ENCODE measurements around the gene C1orf216. TPM values are rescaled to one million over a fixed set of nuclear protein-coding genes. Genes with fewer than 3 reads are reported as not detected.
A peak's percentile ranks its signal among the peaks of the same experiment; 100 is the strongest.

The C1orf216 gene
- total RNA-seq, 1 experiment from 2014 or later: 10.1 TPM

GRCh38 chr1:35717911-35718476 lies 690 bp downstream of the C1orf216 start:
- Mint-ChIP-seq H3K27ac (no peak overlapping the region), H3K4me3 (peak overlapping the region; percentile 81), H3K9me3 (no peaks in the 10 kb centered on the region), H3K27me3 (ENCODE audit: low read depth) (peaks cover 10% of the 10 kb centered on the region), H3K36me3 (peaks cover 3% of the 10 kb centered on the region; the same call in 1 of the 2 replicates), H3K4me1 (peaks cover 19% of the 10 kb centered on the region)
- DNase-seq (ENCODE audit: low spot score): peak; percentile 43
- POLR2A ChIA-PET: interaction anchor here (0.6 to 1.5 kb wide), 5 partner anchors 11 to 161 kb away, joined by 3 to 7 read pairs (median 4); partner anchors contain the start of genes CLSPN, KIAA0319L and NCDN
- TF ChIP-seq, protein P1, sequence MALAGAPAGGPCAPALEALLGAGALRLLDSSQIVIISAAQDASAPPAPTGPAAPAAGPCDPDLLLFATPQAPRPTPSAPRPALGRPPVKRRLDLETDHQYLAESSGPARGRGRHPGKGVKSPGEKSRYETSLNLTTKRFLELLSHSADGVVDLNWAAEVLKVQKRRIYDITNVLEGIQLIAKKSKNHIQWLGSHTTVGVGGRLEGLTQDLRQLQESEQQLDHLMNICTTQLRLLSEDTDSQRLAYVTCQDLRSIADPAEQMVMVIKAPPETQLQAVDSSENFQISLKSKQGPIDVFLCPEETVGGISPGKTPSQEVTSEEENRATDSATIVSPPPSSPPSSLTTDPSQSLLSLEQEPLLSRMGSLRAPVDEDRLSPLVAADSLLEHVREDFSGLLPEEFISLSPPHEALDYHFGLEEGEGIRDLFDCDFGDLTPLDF (CRISPR knock-in tag; IDR thresholded peaks at IDR 0.05): no peak
- TF ChIP-seq ZNF423 (CRISPR knock-in tag; IDR thresholded peaks at IDR 0.05): peak; percentile 26; the same call in 1 of the 2 replicates
- TF ChIP-seq, protein P2, sequence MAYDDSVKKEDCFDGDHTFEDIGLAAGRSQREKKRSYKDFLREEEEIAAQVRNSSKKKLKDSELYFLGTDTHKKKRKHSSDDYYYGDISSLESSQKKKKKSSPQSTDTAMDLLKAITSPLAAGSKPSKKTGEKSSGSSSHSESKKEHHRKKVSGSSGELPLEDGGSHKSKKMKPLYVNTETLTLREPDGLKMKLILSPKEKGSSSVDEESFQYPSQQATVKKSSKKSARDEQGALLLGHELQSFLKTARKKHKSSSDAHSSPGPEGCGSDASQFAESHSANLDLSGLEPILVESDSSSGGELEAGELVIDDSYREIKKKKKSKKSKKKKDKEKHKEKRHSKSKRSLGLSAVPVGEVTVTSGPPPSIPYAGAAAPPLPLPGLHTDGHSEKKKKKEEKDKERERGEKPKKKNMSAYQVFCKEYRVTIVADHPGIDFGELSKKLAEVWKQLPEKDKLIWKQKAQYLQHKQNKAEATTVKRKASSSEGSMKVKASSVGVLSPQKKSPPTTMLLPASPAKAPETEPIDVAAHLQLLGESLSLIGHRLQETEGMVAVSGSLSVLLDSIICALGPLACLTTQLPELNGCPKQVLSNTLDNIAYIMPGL (CRISPR knock-in tag; IDR thresholded peaks at IDR 0.05): no peak
- CTCF ChIA-PET: interaction anchor here (0.9 to 5.5 kb wide), 8 partner anchors 10 to 267 kb away, joined by 3 to 104 read pairs (median 5); partner anchors contain the start of gene TFAP2E
- peak; percentile 60 for ATAC-seq

- ATAC-seq: peak; percentile 69
- TF ChIP-seq ZNF232 (CRISPR knock-in tag; IDR thresholded peaks at IDR 0.05) (no peak), ZNF138 (CRISPR knock-in tag; conservative IDR thresholded peaks at IDR 0.05) (no peak), NFATC4 (CRISPR knock-in tag; IDR thresholded peaks at IDR 0.05) (no peak), ZNF281 (CRISPR knock-in tag; IDR thresholded peaks at IDR 0.05) (no peak), ZBTB43 (CRISPR knock-in tag; IDR thresholded peaks at IDR 0.05) (peak; percentile 74; the same call in 1 of the 2 replicates), ZSCAN18 (CRISPR knock-in tag; IDR thresholded peaks at IDR 0.05) (no peak), TEAD4 (CRISPR knock-in tag; IDR thresholded peaks at IDR 0.05) (no peak)
- TF ChIP-seq, protein P3, sequence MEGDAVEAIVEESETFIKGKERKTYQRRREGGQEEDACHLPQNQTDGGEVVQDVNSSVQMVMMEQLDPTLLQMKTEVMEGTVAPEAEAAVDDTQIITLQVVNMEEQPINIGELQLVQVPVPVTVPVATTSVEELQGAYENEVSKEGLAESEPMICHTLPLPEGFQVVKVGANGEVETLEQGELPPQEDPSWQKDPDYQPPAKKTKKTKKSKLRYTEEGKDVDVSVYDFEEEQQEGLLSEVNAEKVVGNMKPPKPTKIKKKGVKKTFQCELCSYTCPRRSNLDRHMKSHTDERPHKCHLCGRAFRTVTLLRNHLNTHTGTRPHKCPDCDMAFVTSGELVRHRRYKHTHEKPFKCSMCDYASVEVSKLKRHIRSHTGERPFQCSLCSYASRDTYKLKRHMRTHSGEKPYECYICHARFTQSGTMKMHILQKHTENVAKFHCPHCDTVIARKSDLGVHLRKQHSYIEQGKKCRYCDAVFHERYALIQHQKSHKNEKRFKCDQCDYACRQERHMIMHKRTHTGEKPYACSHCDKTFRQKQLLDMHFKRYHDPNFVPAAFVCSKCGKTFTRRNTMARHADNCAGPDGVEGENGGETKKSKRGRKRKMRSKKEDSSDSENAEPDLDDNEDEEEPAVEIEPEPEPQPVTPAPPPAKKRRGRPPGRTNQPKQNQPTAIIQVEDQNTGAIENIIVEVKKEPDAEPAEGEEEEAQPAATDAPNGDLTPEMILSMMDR (IDR thresholded peaks at IDR 0.05): peak; percentile 73
- Mint-ChIP-seq H3K27me3 (ENCODE audit: low read depth) (peaks cover 14% of the 10 kb centered on the region), H3K27ac (peak overlapping the region; percentile 70; the same call in 1 of the 2 replicates), H3K36me3 (peaks cover 3% of the 10 kb centered on the region; the same call in 1 of the 2 replicates), H3K4me1 (peaks cover 24% of the 10 kb centered on the region), H3K9me3 (no peaks in the 10 kb centered on the region), H3K4me3 (no peak overlapping the region)
- CTCF ChIA-PET: interaction anchor here (0.5 to 5.5 kb wide), 51 partner anchors 8 to 265 kb away, joined by 3 to 104 read pairs (median 5); partner anchors contain the start of genes AGO1, CLSPN, KIAA0319L and PSMB2
- DNase-seq (ENCODE audit: low spot score): peak; percentile 86
- POLR2A ChIA-PET: interaction anchor here (0.6 to 1.0 kb wide), 3 partner anchors 12 to 73 kb away, joined by 3 to 4 read pairs (median 3); no protein-coding TSS in a partner anchor
Measured at GRCh38 chr1:35715568-35716002, 3.1 kb downstream of the C1orf216 start.

Measured in WTC11 (cell line).